ENCODE results near the gene ZDHHC14. TPM values are rescaled to one million over a fixed set of nuclear protein-coding genes. Genes with fewer than 3 reads are reported as not detected.

Gene ZDHHC14
- total and polyA plus RNA-seq, 4 donors, result 4.3 to 18.3 (median 8.9) TPM

GRCh38 chr6:157468054-157468453 is 87.1 kb downstream of the ZDHHC14 start:
- DNase-seq, result no peak
- no peak for ATAC-seq (ENCODE audit: insufficient read depth, low FRiP score)
- Histone ChIP-seq H3K4me3 (no peak overlapping the region), H3K36me3 (ENCODE audit: control insufficient read depth in 4 of 4, insufficient read depth in 4 of 4, low read length in 4 of 4) (no peaks in the 10 kb centered on the region), H3K9me3 (ENCODE audit: control insufficient read depth in 4 of 4, insufficient read depth in 3 of 4, low read length in 3 of 4) (no peaks in the 10 kb centered on the region), H3K27ac (ENCODE audit: low read depth in 1 of 2, low read length in 1 of 2) (no peak overlapping the region), H3K27me3 (ENCODE audit: control insufficient read depth in 3 of 3, insufficient read depth in 3 of 3, low read length in 2 of 3) (no peaks in the 10 kb centered on the region), H3K9ac (ENCODE audit: insufficient read depth in 1 of 2, low read length in 2 of 2) (no peak overlapping the region), H3K4me1 (ENCODE audit: control insufficient read depth in 5 of 5, insufficient read depth in 5 of 5, low read length in 5 of 5) (peaks cover 0 to 15% (median 0%) of the 10 kb centered on the region in 5 donors)
- TF ChIP-seq CTCF (IDR thresholded peaks at IDR 0.05; ENCODE audit: control extremely low read depth, extremely low read depth), result no peak
- 93 to 95% methylated on average over 3 of the region's 3 CpGs for WGBS, 2 donors

DNA sequence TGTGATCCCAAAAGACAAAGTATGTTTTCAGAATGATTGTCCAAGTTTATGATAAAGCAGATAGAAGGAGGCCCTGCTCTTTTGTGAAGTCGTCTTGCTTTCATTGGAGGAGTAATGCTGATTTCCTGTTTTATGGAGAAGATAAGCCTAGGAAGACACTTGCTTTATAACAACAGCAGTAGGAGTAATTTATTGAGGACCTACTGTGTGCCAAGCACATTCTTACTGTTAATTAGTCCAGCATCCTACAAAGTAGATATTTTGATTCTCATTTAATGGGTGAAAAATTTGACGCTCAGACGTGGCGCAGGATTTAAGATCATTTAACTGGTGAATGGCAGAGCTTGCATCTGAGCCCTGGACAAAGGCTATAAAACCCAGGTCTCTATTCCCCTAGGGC is 87.6 kb downstream of the ZDHHC14 start:
- WGBS, 2 donors, result 73 to 76% methylated on average over 4 of the region's 4 CpGs
- Histone ChIP-seq H3K4me1 (ENCODE audit: control insufficient read depth in 5 of 5, insufficient read depth in 5 of 5, low read length in 5 of 5) (peaks cover 0 to 15% (median 0%) of the 10 kb centered on the region in 5 donors), H3K27ac (ENCODE audit: low read depth in 1 of 2, low read length in 1 of 2) (no peak overlapping the region), H3K36me3 (ENCODE audit: control insufficient read depth in 4 of 4, insufficient read depth in 4 of 4, low read length in 4 of 4) (no peaks in the 10 kb centered on the region), H3K9me3 (ENCODE audit: control insufficient read depth in 4 of 4, insufficient read depth in 3 of 4, low read length in 3 of 4) (no peaks in the 10 kb centered on the region), H3K4me3 (no peak overlapping the region), H3K9ac (ENCODE audit: insufficient read depth in 1 of 2, low read length in 2 of 2) (no peak overlapping the region), H3K27me3 (ENCODE audit: control insufficient read depth in 3 of 3, insufficient read depth in 3 of 3, low read length in 2 of 3) (no peaks in the 10 kb centered on the region)
- no peak for ATAC-seq (ENCODE audit: insufficient read depth, low FRiP score)
- TF ChIP-seq CTCF (IDR thresholded peaks at IDR 0.05; ENCODE audit: control extremely low read depth, extremely low read depth), result no peak
- DNase-seq, result no peak

DNA sequence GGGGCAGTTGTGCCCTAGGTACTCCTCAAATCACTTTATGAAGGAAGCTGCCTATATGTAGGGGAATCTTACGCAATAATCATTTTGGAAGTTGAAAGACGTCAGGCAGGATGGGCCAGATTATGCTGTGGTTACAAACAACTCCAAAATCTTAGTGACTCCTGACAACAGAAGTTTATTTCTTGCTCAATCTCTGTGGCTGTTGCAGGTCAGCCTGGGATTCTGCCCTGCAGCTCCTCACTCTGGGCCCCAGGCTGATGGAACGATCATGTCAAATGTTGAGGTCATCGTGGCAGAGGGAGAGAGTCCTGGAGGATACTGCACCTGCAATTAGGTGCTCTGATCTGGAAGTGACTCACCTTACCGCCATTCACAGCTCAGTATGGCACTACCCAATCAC is 88.4 kb downstream of the ZDHHC14 start:
- 56 to 77% methylated on average over 5 of the region's 5 CpGs for WGBS, 2 donors
- no peaks in the 10 kb centered on the region for H3K36me3 ChIP-seq (ENCODE audit: control insufficient read depth in 4 of 4, insufficient read depth in 4 of 4, low read length in 4 of 4)
- H3K27me3 ChIP-seq (ENCODE audit: control insufficient read depth in 3 of 3, insufficient read depth in 3 of 3, low read length in 2 of 3), result no peaks in the 10 kb centered on the region
- H3K27ac ChIP-seq (ENCODE audit: low read depth in 1 of 2, low read length in 1 of 2), result no peak overlapping the region
- peak in 2 of 3 donors; percentile 42 to 58 for DNase-seq
- TF ChIP-seq CTCF (IDR thresholded peaks at IDR 0.05; ENCODE audit: control extremely low read depth, extremely low read depth), result no peak
- H3K4me3 ChIP-seq, result no peak overlapping the region
- peak overlapping the region in 1 of 2 donors; percentile 2 for H3K9ac ChIP-seq (ENCODE audit: insufficient read depth in 1 of 2, low read length in 2 of 2)
- no peak for ATAC-seq (ENCODE audit: insufficient read depth, low FRiP score)
- peaks cover 0 to 14% (median 0%) of the 10 kb centered on the region in 5 donors for H3K4me1 ChIP-seq (ENCODE audit: control insufficient read depth in 5 of 5, insufficient read depth in 5 of 5, low read length in 5 of 5)
- H3K9me3 ChIP-seq (ENCODE audit: control insufficient read depth in 4 of 4, insufficient read depth in 3 of 4, low read length in 3 of 4), result no peaks in the 10 kb centered on the region

DNA sequence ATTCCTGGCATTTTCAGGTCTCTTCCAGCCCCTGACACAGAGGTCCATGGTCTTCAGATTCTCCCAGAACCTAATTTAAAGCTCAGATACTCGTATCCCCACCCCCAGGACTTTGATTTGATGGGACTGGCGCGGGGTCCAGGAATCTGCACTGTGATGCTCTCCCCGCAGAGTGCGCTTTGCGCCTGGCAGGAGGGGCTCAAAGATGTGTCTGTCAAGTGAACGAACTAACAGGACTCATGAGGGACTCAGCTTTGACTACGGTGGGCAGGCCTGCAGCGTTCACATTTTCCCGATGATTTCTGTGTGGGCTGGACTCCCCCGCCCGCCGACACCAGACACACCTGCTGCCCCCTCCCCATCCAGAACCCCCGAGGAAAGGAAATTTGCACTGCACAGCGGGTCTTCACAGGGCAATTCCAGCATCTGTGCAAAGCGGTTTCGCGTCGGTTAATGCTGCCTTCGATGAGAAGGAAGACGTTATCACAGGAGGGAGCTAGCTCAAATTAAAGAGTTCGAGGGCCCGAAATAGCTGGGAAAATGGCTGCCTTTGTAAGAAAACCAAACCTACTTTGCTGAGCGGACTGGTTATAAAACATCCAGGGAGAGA is 90.2 kb downstream of the ZDHHC14 start:
- H3K9ac ChIP-seq (ENCODE audit: insufficient read depth in 1 of 2, low read length in 2 of 2), result no peak overlapping the region
- 96% methylated on average over 24 of the region's 24 CpGs for WGBS, 2 donors
- H3K4me3 ChIP-seq, result no peak overlapping the region
- H3K4me1 ChIP-seq (ENCODE audit: control insufficient read depth in 5 of 5, insufficient read depth in 5 of 5, low read length in 5 of 5), result peaks cover 0 to 7% (median 0%) of the 10 kb centered on the region in 5 donors
- TF ChIP-seq CTCF (IDR thresholded peaks at IDR 0.05; ENCODE audit: control extremely low read depth, extremely low read depth), result no peak
- H3K27ac ChIP-seq (ENCODE audit: low read depth in 1 of 2, low read length in 1 of 2), result no peak overlapping the region
- no peaks in the 10 kb centered on the region for H3K9me3 ChIP-seq (ENCODE audit: control insufficient read depth in 4 of 4, insufficient read depth in 3 of 4, low read length in 3 of 4)
- no peak for DNase-seq
- no peaks in the 10 kb centered on the region for H3K36me3 ChIP-seq (ENCODE audit: control insufficient read depth in 4 of 4, insufficient read depth in 4 of 4, low read length in 4 of 4)
- no peak for ATAC-seq (ENCODE audit: insufficient read depth, low FRiP score)
- no peaks in the 10 kb centered on the region for H3K27me3 ChIP-seq (ENCODE audit: control insufficient read depth in 3 of 3, insufficient read depth in 3 of 3, low read length in 2 of 3)

Measured in lung (tissue), 12 donors.